NCI-H1930 (cell line): ENCODE data around the gene R3HDM4.

Experiments
- DNase-seq, 2 experiments: peaks; one replicate each; lab custom pipeline; 2025; lab: John Stamatoyannopoulos, UW

R3HDM4 gene

GRCh38 chr19:875265-875879 is 37.6 kb downstream of the R3HDM4 start:
- no peak for DNase-seq

GRCh38 chr19:873561-874041 is 39.4 kb downstream of the R3HDM4 start:
- no peak for DNase-seq

GRCh38 chr19:873084-873483 is 39.9 kb downstream of the R3HDM4 start:
- DNase-seq: no peak

GRCh38 chr19:872266-872951 is 40.6 kb downstream of the R3HDM4 start:
- no peak for DNase-seq

GRCh38 chr19:871446-872265 is 41.4 kb downstream of the R3HDM4 start:
- DNase-seq: no peak

- no peak for DNase-seq
Observed at GRCh38 chr19:870963-871401, 42.0 kb downstream of the R3HDM4 start.

- DNase-seq: no peak
Observed at GRCh38 chr19:870314-870713, 42.7 kb downstream of the R3HDM4 start.

- no peak for DNase-seq
Observed at GRCh38 chr19:869245-870177, 43.5 kb downstream of the R3HDM4 start.

- DNase-seq: no peak
Observed at GRCh38 chr19:868458-869244, 44.4 kb downstream of the R3HDM4 start.

- no peak for DNase-seq
Observed at GRCh38 chr19:867855-868457, 45.1 kb downstream of the R3HDM4 start.

GRCh38 chr19:867301-867793 is 45.7 kb downstream of the R3HDM4 start:
- DNase-seq: no peak

GRCh38 chr19:866769-867300 is 46.2 kb downstream of the R3HDM4 start:
- no peak for DNase-seq

- DNase-seq: no peak
Observed at GRCh38 chr19:863315-863620, 49.8 kb downstream of the R3HDM4 start.

GRCh38 chr19:862581-863314 is 50.3 kb downstream of the R3HDM4 start:
- no peak for DNase-seq

GRCh38 chr19:861756-862580 is 51.1 kb downstream of the R3HDM4 start:
- DNase-seq: no peak

GRCh38 chr19:861141-861755 is 51.8 kb downstream of the R3HDM4 start:
- DNase-seq: no peak

GRCh38 chr19:858868-859843 is 53.9 kb downstream of the R3HDM4 start, which contains the start of gene CFD:
CFD (plus strand) TSS chr19:859664; CDS start chr19:859690, 26 bp downstream.
- no peak for DNase-seq
